ENCODE measurements around the gene REC8.

DNA sequence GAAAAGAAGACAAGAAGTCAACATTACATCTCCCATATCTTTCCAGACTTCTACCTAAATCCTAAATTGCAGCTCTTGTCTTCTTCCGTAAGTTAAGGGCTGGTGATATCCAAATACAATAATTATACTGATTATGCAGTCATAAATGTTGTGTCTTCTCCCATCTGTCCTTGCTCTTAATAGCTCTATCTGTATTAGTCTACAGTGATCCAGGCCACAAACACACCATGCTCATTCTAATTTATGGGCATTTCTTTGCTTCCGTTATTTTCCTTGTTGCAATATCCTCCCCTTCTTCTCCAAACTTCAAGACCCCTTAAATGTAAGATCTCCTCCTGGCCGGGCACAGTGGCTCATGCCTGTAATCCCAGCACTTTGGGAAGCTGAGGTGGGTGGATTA, 47.6 kb downstream of the REC8 start:
- TF ChIP-seq, protein P1, sequence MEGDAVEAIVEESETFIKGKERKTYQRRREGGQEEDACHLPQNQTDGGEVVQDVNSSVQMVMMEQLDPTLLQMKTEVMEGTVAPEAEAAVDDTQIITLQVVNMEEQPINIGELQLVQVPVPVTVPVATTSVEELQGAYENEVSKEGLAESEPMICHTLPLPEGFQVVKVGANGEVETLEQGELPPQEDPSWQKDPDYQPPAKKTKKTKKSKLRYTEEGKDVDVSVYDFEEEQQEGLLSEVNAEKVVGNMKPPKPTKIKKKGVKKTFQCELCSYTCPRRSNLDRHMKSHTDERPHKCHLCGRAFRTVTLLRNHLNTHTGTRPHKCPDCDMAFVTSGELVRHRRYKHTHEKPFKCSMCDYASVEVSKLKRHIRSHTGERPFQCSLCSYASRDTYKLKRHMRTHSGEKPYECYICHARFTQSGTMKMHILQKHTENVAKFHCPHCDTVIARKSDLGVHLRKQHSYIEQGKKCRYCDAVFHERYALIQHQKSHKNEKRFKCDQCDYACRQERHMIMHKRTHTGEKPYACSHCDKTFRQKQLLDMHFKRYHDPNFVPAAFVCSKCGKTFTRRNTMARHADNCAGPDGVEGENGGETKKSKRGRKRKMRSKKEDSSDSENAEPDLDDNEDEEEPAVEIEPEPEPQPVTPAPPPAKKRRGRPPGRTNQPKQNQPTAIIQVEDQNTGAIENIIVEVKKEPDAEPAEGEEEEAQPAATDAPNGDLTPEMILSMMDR (IDR thresholded peaks at IDR 0.05): no peak
- no peak for TF ChIP-seq POLR2A (IDR thresholded peaks at IDR 0.05)

Data from uterus (tissue), 2 donors.